GM19395 (cell line): Measurements from ENCODE around the gene MRAS.

Experiments used
- ATAC-seq: cut with Tn5 transposase; IDR thresholded peaks from one replicate; pipeline ENCODE4 v1.9.1; 2021; ENCODE audit warnings: mild to moderate bottlenecking, moderate library complexity; ENCODE audit not compliant: unreplicated experiment

MRAS gene

GRCh38 chr3:138384976-138385375 is 36.6 kb downstream of the MRAS start:
- ATAC-seq: no peak

DNA sequence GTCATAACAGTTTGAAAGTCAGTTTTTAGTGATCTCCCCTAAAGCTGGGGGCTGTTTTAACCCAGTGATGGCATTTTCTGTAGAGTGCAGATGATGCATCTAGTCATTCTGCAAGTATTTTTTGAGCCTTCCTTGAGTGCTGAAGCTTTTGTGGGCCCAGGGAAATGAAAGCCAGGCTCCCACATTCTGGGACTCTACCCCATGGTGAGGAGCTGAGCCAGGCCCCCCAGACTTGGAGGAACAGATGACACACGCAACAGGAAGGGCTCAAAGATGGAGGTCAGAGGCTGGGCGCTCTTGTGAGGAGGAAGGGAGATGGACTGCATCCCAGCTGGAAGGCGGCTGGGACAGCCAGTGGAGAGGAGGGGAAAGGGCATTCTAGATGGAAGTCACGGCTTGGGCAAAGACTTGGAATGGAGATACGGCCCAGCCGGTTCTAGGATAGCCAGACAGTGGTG is 40.8 kb downstream of the MRAS start:
- ATAC-seq: no peak

DNA sequence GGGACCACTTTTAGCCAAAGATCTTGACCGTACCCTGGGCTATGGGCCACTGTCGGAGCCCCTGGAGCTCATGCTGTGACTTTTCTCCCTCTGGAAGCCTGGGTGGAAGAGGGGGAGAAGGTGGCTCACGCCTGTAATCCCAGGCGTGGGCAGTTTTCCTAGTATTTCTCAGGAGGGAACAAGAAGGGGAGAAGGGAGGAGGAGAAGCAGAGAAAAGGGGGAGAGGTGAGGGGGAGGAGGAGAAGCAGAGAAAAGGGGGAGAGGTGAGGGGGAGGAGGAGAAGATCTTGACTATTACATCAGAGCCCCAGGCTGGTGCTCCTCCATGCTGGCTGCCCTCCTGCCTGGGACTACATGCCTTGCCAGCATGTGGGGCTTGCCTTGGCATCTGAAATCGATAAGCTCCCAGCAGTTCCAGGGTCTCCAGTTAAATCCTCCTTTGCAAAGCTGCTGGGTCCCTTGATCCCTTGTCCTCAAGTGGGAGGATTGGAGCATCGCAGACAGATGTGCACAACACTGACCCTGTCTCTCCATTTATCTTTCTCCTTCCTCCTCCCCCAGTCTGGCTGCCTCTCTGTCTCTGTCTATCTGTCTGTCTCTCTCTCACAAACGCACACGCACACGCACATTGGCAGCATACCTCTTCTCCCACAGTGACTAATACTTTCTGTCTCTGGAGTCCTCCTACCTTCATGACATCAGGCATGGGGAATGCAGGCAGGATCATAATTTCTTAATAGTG is 41.6 kb downstream of the MRAS start:
- ATAC-seq: no peak

- ATAC-seq: no peak
Observed at GRCh38 chr3:138390582-138390932, 42.2 kb downstream of the MRAS start.

DNA sequence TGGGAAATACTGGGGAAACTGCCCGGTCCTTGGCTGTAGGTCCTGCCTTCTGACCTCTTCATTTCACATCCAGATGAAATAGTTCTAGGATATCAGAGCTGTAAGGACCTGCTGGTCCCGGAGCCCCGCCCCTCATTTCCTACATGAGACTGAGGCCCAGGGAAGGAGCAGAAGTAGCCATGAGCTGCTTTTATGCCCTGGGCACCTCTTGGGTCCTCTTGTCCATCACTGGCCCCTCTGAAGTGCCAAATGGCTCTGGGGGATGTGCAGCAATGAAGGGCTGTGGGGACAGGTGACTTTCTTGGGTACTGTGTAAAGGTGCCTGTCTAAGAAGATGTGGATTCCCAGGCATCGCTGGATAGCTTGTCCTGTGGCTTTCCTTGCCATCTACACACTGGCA is 45.8 kb downstream of the MRAS start:
- no peak for ATAC-seq

DNA sequence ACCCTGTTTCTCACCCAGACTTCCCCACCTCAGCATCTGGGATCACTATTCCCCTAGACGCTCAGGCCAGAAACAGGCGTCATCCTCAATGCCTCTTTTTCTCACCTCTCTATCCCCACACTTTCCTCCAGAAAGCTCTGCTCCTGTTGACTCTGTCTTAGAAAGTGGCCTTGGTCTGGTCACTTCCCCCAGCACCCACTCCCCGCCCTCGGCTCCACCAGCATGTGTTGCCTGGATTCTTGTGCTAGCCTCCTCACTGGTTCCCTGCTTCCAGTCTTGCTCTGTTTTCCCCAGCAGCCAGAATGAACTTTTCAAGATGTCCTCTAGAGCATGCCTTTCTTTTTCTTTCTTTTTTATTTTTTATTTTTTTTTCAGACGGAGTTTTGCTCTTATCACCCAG is 46.3 kb downstream of the MRAS start:
- no peak for ATAC-seq

GRCh38 chr3:138395865-138396751 is 47.7 kb downstream of the MRAS start:
- no peak for ATAC-seq

- no peak for ATAC-seq
Observed at GRCh38 chr3:138396752-138397410, 48.5 kb downstream of the MRAS start.

GRCh38 chr3:138397983-138398382 is 49.6 kb downstream of the MRAS start:
- no peak for ATAC-seq

- ATAC-seq: no peak
Observed at GRCh38 chr3:138398791-138399575, 50.6 kb downstream of the MRAS start.

DNA sequence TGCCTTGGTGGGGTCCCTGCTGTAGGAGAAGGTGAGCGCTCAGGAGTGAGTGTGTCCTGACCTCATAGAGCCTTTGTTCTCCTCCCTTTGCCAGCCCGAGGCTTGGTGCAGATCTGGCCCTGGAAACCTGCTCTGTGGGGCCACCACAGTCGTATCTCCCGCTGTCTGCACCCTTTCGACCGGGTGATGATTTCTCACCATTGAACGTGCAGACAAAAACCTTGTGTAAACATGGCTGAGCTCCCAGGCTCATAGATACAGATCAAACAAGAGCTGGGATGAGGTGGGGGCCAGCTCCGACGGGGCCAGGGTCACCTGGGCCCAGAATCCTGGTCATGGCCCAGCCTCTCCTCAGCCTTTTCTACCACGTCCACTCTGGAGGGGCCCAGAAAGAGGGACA is 51.4 kb downstream of the MRAS start:
- no peak for ATAC-seq

DNA sequence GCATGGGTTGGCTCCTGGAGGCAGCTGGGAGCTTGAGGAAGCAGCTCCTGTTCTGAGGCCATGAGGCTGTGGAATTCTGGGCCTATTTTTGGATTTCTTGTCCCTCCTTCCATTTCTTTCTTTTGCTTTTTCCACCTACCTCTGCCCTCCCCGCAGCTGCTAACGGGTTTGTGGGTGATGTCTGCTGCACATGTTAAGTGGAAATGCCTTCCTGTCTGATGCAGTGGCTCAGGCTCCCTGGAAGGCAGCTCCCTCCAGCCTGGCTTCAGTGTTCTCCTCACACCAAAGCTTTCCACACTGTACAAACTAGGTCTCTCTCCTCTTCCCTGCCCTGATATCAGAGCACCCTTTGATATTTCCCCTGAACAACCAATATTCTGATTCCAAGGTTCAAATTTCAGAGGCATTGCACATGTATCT is 52.3 kb downstream of the MRAS start:
- ATAC-seq: no peak

DNA sequence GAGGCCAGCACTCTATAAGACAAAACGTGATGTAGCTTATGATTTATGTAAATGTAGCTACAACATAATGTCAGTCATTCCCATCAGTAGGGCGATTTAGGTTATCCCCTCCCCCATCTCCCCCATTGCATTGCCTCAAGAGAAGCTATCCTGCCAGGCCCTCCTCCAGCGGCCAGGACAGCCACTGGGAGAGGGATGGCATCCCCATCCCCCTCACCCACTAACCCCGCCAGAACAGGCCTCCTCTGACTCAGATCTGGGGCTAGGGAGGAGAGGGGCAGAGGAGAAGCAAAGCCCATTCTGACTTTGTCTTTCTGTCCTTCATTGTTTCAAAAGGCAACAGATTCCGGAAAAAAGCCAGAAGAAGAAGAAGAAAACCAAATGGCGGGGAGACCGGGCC is 53.5 kb downstream of the MRAS start:
- ATAC-seq: no peak

DNA sequence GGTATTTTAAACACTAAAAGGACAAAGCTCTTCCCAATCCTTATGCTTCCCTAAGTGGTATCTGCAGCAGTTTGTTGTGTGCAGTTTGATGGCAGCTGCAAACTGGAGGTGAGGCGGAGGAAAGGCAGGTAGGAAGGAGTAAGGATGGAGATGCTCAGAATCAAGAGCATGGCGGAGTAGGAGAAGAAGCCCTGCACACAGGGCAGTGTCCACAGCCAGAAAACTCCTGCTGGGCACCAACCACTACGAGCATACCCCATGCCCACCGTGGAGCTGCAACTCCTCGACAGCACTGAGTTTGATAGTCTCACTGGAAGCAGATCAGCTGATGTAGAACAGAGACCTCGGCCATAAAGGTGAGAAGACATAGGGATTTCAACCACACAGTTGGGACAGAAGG is 55.7 kb downstream of the MRAS start:
- ATAC-seq: no peak

DNA sequence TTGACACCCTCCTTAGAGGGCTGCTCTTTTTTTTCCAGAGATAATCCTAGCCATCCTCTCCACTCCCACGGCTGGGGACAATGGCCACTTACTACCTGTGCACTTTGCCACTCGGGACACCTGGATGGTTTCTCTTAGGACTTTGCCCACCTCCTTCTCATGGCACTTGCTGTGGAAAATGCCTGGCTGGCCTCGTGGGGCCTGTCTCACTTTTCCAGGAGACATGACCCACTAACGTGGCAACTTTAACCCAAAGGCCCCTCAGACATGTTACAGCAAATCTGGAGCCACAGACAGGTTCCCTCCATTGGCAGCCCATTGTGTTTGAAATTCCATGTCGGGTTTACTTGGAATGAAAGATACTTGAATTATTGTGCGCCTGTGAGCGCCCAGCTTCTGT is 56.6 kb downstream of the MRAS start:
- no peak for ATAC-seq

- ATAC-seq: no peak
Observed at GRCh38 chr3:138405486-138405885, 57.1 kb downstream of the MRAS start.

- ATAC-seq: no peak
Observed at GRCh38 chr3:138406606-138407005, 58.2 kb downstream of the MRAS start.

GRCh38 chr3:138407236-138407907 is 59.0 kb downstream of the MRAS start:
- no peak for ATAC-seq

DNA sequence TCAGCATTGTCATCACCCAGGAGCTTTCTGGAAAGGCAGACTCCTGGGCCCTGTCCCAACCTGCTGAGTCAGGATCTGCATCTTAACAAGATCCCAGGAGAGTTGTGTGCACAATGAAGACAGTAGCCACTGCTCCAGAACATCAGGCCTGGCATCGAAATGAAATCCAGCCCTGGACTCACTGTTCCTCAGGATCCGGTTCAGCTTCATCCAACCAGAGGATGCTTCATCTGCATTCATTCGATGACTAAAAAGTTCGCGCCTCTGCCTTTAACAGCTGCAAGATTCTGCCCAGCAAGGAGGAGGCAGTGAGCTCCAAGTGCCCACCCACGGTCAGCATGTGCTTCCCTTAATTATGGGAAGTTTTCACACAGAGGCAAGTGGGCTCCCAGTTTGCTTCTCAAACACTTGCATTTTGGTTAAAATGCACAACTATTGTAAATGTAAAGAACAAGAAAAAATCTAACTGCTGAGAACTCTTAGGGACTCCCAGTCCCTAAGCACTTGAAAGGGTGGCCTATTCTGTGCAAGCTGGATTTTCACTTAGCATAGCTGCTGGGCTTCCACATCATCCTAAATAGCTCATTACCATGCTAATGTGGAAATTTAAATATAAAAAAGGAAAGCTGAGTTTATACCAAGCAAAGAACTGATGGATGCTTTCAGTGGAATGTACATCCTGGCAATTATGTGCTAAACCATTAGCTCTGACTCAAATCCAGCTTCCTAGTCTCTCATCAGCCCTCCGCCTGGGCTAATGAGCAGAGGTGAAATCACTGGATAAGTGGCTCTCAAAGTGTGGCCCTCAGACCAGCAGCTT is 60.6 kb downstream of the MRAS start:
- ATAC-seq: no peak
